T-helper 1 cell treated with Interleukin-12 subunit alpha and Interleukin-12 subunit beta and Interleukin-4 antibody, amounts not matched to agents 30 μg/mL and 1 μg/mL, for 36 hours (primary cell): Measurements from ENCODE around the gene WAS.
"Not testable (repeated sequence)": the region's sequence is repeated elsewhere in the genome, so short reads cannot be mapped to it uniquely, and the experiment has no call there.

Source experiments
- H3K27ac Mint-ChIP-seq: one replicate; pipeline ENCODE4 v1.8.0; 2021; ENCODE audit warnings: mild to moderate bottlenecking, mixed read lengths
- H3K27me3 Mint-ChIP-seq: one replicate; pipeline ENCODE4 v1.8.0; 2021; ENCODE audit warnings: low read depth, mixed read lengths
- H3K36me3 Mint-ChIP-seq: one replicate; pipeline ENCODE4 v1.8.0; 2021; ENCODE audit warnings: low read depth, mixed read lengths
- H3K4me1 Mint-ChIP-seq: one replicate; pipeline ENCODE4 v1.8.0; 2021; ENCODE audit warnings: low read depth, mixed read lengths
- H3K4me3 Mint-ChIP-seq: one replicate; pipeline ENCODE4 v1.8.0; 2021; ENCODE audit warnings: mild to moderate bottlenecking, moderate library complexity, mixed read lengths
- H3K9me3 Mint-ChIP-seq: one replicate; pipeline ENCODE4 v1.8.0; 2021; ENCODE audit warnings: mixed read lengths

Gene WAS

GRCh38 chrX:48676106-48676892 lies 7.3 kb upstream of the WAS start:
- Mint-ChIP-seq H3K4me1 (peaks cover 11% of the 10 kb centered on the region), H3K27me3 (no peaks in the 10 kb centered on the region), H3K9me3 (no peaks in the 10 kb centered on the region), H3K36me3 (no peaks in the 10 kb centered on the region), H3K4me3 (peak overlapping the region; percentile 91), H3K27ac (peak overlapping the region; percentile 88)

GRCh38 chrX:48676893-48677270 lies 6.7 kb upstream of the WAS start:
- H3K9me3 Mint-ChIP-seq: no peaks in the 10 kb centered on the region
- H3K4me3 Mint-ChIP-seq: peak overlapping the region; percentile 91
- peaks cover 11% of the 10 kb centered on the region for H3K4me1 Mint-ChIP-seq
- no peaks in the 10 kb centered on the region for H3K27me3 Mint-ChIP-seq
- no peaks in the 10 kb centered on the region for H3K36me3 Mint-ChIP-seq
- peak overlapping the region; percentile 86 for H3K27ac Mint-ChIP-seq

- Mint-ChIP-seq H3K36me3 (no peaks in the 10 kb centered on the region), H3K27me3 (no peaks in the 10 kb centered on the region), H3K4me3 (peak overlapping the region; percentile 91), H3K9me3 (no peaks in the 10 kb centered on the region), H3K27ac (peak overlapping the region; percentile 86), H3K4me1 (peaks cover 14% of the 10 kb centered on the region)
Measured at GRCh38 chrX:48677516-48677915, 6.1 kb upstream of the WAS start.

GRCh38 chrX:48680467-48680866 lies 3.1 kb upstream of the WAS start:
- Mint-ChIP-seq H3K27ac (peak overlapping the region; percentile 5), H3K4me1 (peaks cover 30% of the 10 kb centered on the region), H3K36me3 (peaks cover 17% of the 10 kb centered on the region)
- not testable (repeated sequence) for H3K9me3 Mint-ChIP-seq, H3K27me3 Mint-ChIP-seq, H3K4me3 Mint-ChIP-seq

- Mint-ChIP-seq H3K4me1 (peaks cover 33% of the 10 kb centered on the region), H3K36me3 (peaks cover 20% of the 10 kb centered on the region), H3K27ac (peak overlapping the region; percentile 20)
- H3K27me3 Mint-ChIP-seq, H3K4me3 Mint-ChIP-seq, H3K9me3 Mint-ChIP-seq: not testable (repeated sequence)
Measured at GRCh38 chrX:48680925-48681324, 2.7 kb upstream of the WAS start.

GRCh38 chrX:48681539-48682183 lies 1.9 kb upstream of the WAS start:
- peak overlapping the region; percentile 41 for H3K27ac Mint-ChIP-seq
- peaks cover 28% of the 10 kb centered on the region for H3K36me3 Mint-ChIP-seq
- peaks cover 39% of the 10 kb centered on the region for H3K4me1 Mint-ChIP-seq
- H3K9me3 Mint-ChIP-seq: no peaks in the 10 kb centered on the region
- H3K4me3 Mint-ChIP-seq: no peak overlapping the region
- no peaks in the 10 kb centered on the region for H3K27me3 Mint-ChIP-seq

GRCh38 chrX:48682795-48683194 lies 804 bp upstream of the WAS start:
- H3K27me3 Mint-ChIP-seq, H3K27ac Mint-ChIP-seq, H3K9me3 Mint-ChIP-seq, H3K4me3 Mint-ChIP-seq: not testable (repeated sequence)
- Mint-ChIP-seq H3K36me3 (peaks cover 38% of the 10 kb centered on the region), H3K4me1 (peaks cover 41% of the 10 kb centered on the region)

GRCh38 chrX:48684134-48684533 lies 535 bp downstream of the WAS start:
- no peaks in the 10 kb centered on the region for H3K9me3 Mint-ChIP-seq
- H3K4me3 Mint-ChIP-seq: peak overlapping the region; percentile 99
- peaks cover 41% of the 10 kb centered on the region for H3K36me3 Mint-ChIP-seq
- H3K27ac Mint-ChIP-seq: peak overlapping the region; percentile 93
- peaks cover 41% of the 10 kb centered on the region for H3K4me1 Mint-ChIP-seq
- H3K27me3 Mint-ChIP-seq: no peaks in the 10 kb centered on the region

GRCh38 chrX:48685416-48685815 lies 1.8 kb downstream of the WAS start:
- Mint-ChIP-seq H3K4me1 (peaks cover 40% of the 10 kb centered on the region), H3K36me3 (peaks cover 41% of the 10 kb centered on the region), H3K27me3 (no peaks in the 10 kb centered on the region), H3K9me3 (no peaks in the 10 kb centered on the region), H3K4me3 (peak overlapping the region; percentile 99), H3K27ac (no peak overlapping the region)

- no peaks in the 10 kb centered on the region for H3K9me3 Mint-ChIP-seq
- no peak overlapping the region for H3K27ac Mint-ChIP-seq
- no peaks in the 10 kb centered on the region for H3K27me3 Mint-ChIP-seq
- H3K36me3 Mint-ChIP-seq: peaks cover 47% of the 10 kb centered on the region
- peaks cover 26% of the 10 kb centered on the region for H3K4me1 Mint-ChIP-seq
- H3K4me3 Mint-ChIP-seq: no peak overlapping the region
Measured at GRCh38 chrX:48688531-48689150, 5.0 kb downstream of the WAS start.

GRCh38 chrX:48689208-48689920 lies 5.8 kb downstream of the WAS start:
- H3K27ac Mint-ChIP-seq: no peak overlapping the region
- H3K27me3 Mint-ChIP-seq: no peaks in the 10 kb centered on the region
- H3K9me3 Mint-ChIP-seq: no peaks in the 10 kb centered on the region
- H3K36me3 Mint-ChIP-seq: peaks cover 39% of the 10 kb centered on the region
- H3K4me3 Mint-ChIP-seq: no peak overlapping the region
- peaks cover 24% of the 10 kb centered on the region for H3K4me1 Mint-ChIP-seq

GRCh38 chrX:48691746-48692145 lies 8.1 kb downstream of the WAS start:
- not testable (repeated sequence) for H3K4me3 Mint-ChIP-seq, H3K9me3 Mint-ChIP-seq, H3K27ac Mint-ChIP-seq, H3K27me3 Mint-ChIP-seq
- Mint-ChIP-seq H3K4me1 (peaks cover 17% of the 10 kb centered on the region), H3K36me3 (peaks cover 23% of the 10 kb centered on the region)

GRCh38 chrX:48694776-48695533 lies 11.4 kb downstream of the WAS start:
- H3K4me1 Mint-ChIP-seq: peaks cover 19% of the 10 kb centered on the region
- no peaks in the 10 kb centered on the region for H3K9me3 Mint-ChIP-seq
- peak overlapping the region; percentile 31 for H3K4me3 Mint-ChIP-seq
- H3K27me3 Mint-ChIP-seq: no peaks in the 10 kb centered on the region
- peak overlapping the region; percentile 95 for H3K27ac Mint-ChIP-seq
- peaks cover 20% of the 10 kb centered on the region for H3K36me3 Mint-ChIP-seq

- Mint-ChIP-seq H3K27ac (peak overlapping the region; percentile 95), H3K9me3 (no peaks in the 10 kb centered on the region), H3K27me3 (no peaks in the 10 kb centered on the region), H3K4me3 (peak overlapping the region; percentile 89), H3K4me1 (peaks cover 19% of the 10 kb centered on the region), H3K36me3 (peaks cover 21% of the 10 kb centered on the region)
Measured at GRCh38 chrX:48695534-48695896, 11.9 kb downstream of the WAS start.
